OCI-LY7 (cell line): ENCODE results near the gene ZBTB48. TPM values are rescaled to one million over a fixed set of nuclear protein-coding genes. Genes with fewer than 3 reads are reported as not detected.

ENCODE experiments used
- BruUV-seq: library from RNA; stranded (reverse); fragments of 400-500 nt; replicated peaks from 2 replicates; lab custom pipeline; 2021; lab: Mats Ljungman, UMichigan
- CTCF ChIA-PET: fragments of 300-600 bp; sonication (Branson Sonifier 250); formaldehyde crosslinking; loops from one replicate; lab custom pipeline; 2022; ENCODE audit warnings: antibody characterized with exemption; ENCODE audit not compliant: unreplicated experiment; lab: Charles Lee
- POLR2A ChIA-PET: fragments of 300-600 bp; sonication (Branson Sonifier 250); formaldehyde crosslinking; loops from one replicate; lab custom pipeline; 2022; ENCODE audit warnings: antibody characterized with exemption; lab: Charles Lee
- DNase-seq: peaks from one replicate; pipeline ENCODE4 v3.0.0-alpha.2; 2015; ENCODE audit warnings: low spot score
- H2AFZ ChIP-seq: fragments of 200-600 bp; sonication (generic), shearing (Covaris generic); 2 replicates; pipeline ENCODE4 v1.6.1; 2014; ENCODE audit warnings: mild to moderate bottlenecking, antibody characterized with exemption, low read length, moderate library complexity
- H3K27ac ChIP-seq: fragments of 200-600 bp; sonication (generic); 2 replicates; pipeline ENCODE4 v1.5.1; 2014; ENCODE audit warnings: mixed run types, low read depth, mild to moderate bottlenecking, moderate library complexity, low read length, inconsistent platforms; ENCODE audit not compliant: poor library complexity, severe bottlenecking
- H3K36me3 ChIP-seq: fragments of 200-600 bp; sonication (generic); 2 replicates; pipeline ENCODE4 v1.6.1; 2014; ENCODE audit warnings: mild to moderate bottlenecking, antibody characterized with exemption, low read length, moderate library complexity, mixed read lengths; ENCODE audit not compliant: insufficient read depth
- H3K4me1 ChIP-seq: fragments of 200-600 bp; sonication (generic); 2 replicates; pipeline ENCODE4 v1.5.1; 2014; ENCODE audit warnings: mild to moderate bottlenecking, low read length; ENCODE audit not compliant: insufficient read depth, poor library complexity, severe bottlenecking
- H3K4me2 ChIP-seq: fragments of 200-600 bp; sonication (generic); 2 replicates; pipeline ENCODE4 v1.6.1; 2014; ENCODE audit warnings: mild to moderate bottlenecking, low read length
- H3K4me3 ChIP-seq: fragments of 200-600 bp; sonication (generic); 2 replicates; pipeline ENCODE4 v1.5.1; 2014; ENCODE audit warnings: mild to moderate bottlenecking, low read depth, low read length; ENCODE audit not compliant: poor library complexity, severe bottlenecking
- H3K79me2 ChIP-seq: fragments of 200-600 bp; sonication (generic); 2 replicates; pipeline ENCODE4 v1.6.1; 2016; ENCODE audit warnings: low read depth, mild to moderate bottlenecking, low read length, moderate library complexity, mixed read lengths; ENCODE audit not compliant: insufficient read depth
- H3K9me2 ChIP-seq: fragments of 200-600 bp; sonication (generic); 2 replicates; pipeline ENCODE4 v1.6.1; 2016; ENCODE audit warnings: mild to moderate bottlenecking, low read length, mixed read lengths; ENCODE audit not compliant: insufficient read depth
- H3K9me3 ChIP-seq: fragments of 200-600 bp; sonication (generic); 2 replicates; pipeline ENCODE4 v1.6.1; 2014; ENCODE audit warnings: mild to moderate bottlenecking, mixed run types, low read length, mixed read lengths
- H4K20me1 ChIP-seq: fragments of 200-600 bp; sonication (generic); 2 replicates; pipeline ENCODE4 v1.6.1; 2014; ENCODE audit warnings: mild to moderate bottlenecking, antibody characterized with exemption, low read length, moderate library complexity, mixed read lengths; ENCODE audit not compliant: insufficient read depth
- EZH2phosphoT487 ChIP-seq: fragments of 200-600 bp; sonication (generic); IDR thresholded peaks from 2 replicates; pipeline ENCODE4 v1.6.1; 2018; ENCODE audit warnings: low read depth, borderline replicate concordance, mild to moderate bottlenecking, mixed run types, antibody characterized with exemption, low read length, moderate library complexity, mixed read lengths
- intact Hi-C: fragments of 100-400 bp; cut with micrococcal nuclease; formaldehyde crosslinking; loops from one replicate; pipeline ENCODE4 v1.10.0; 2022; ENCODE audit not compliant: unreplicated experiment
- total RNA-seq, 2 experiments: library from RNA; depleted of rRNA in 1 of 2; stranded (reverse); fragments of >200 nt in 1 of 2; shearing (Covaris generic) in 1 of 2; gene quantifications; 2 replicates each; pipeline ENCODE4 v1.2.3, GENCODE V29; 2014 to 2022
- TF ChIP-seq, protein P1 (sequence below): fragments of 200-600 bp; sonication (generic); conservative IDR thresholded peaks from 2 replicates; pipeline ENCODE4 v1.5.1; 2014; ENCODE audit warnings: mild to moderate bottlenecking, antibody characterized with exemption, low read length, moderate library complexity, mixed read lengths

ZBTB48 gene
- total RNA-seq, 2 experiments from 2014 or later: 41.9 to 51.3 TPM

DNA sequence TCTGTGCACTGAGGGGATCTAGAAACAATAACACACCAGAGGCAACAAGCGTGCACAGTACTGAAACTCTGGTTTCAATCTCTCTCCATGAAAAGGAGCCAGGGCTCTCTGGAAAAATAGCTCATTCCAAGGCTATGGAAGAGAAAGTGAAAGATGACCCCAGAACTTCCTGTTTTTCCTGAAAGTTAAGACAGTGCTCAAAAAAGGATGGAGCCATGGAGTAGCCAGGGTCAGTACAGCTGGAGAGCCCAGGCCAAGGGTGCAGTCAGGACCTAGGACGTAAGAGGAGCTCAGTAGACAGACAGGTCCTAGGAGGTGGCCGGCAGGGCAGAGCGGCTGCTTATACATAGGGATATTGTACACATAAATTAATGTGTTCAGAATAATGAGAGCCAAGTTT, 44.6 kb upstream of the ZBTB48 start:
- H4K20me1 ChIP-seq: no peaks in the 10 kb centered on the region
- H3K27ac ChIP-seq: no peak overlapping the region
- ChIA-PET POLR2A (interaction anchor here (0.6 to 0.7 kb wide), 2 partner anchors 10 to 17 kb away, joined by 4 read pairs; no protein-coding TSS in a partner anchor), CTCF (no interaction called here)
- no peaks in the 10 kb centered on the region for H3K9me2 ChIP-seq
- H3K36me3 ChIP-seq: peaks cover 87% of the 10 kb centered on the region
- TF ChIP-seq, protein P1, sequence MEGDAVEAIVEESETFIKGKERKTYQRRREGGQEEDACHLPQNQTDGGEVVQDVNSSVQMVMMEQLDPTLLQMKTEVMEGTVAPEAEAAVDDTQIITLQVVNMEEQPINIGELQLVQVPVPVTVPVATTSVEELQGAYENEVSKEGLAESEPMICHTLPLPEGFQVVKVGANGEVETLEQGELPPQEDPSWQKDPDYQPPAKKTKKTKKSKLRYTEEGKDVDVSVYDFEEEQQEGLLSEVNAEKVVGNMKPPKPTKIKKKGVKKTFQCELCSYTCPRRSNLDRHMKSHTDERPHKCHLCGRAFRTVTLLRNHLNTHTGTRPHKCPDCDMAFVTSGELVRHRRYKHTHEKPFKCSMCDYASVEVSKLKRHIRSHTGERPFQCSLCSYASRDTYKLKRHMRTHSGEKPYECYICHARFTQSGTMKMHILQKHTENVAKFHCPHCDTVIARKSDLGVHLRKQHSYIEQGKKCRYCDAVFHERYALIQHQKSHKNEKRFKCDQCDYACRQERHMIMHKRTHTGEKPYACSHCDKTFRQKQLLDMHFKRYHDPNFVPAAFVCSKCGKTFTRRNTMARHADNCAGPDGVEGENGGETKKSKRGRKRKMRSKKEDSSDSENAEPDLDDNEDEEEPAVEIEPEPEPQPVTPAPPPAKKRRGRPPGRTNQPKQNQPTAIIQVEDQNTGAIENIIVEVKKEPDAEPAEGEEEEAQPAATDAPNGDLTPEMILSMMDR: no peak
- H2AFZ ChIP-seq: no peak overlapping the region
- no peaks in the 10 kb centered on the region for H3K79me2 ChIP-seq
- H3K4me2 ChIP-seq: no peak overlapping the region
- H3K4me1 ChIP-seq: no peaks in the 10 kb centered on the region
- intact Hi-C loops: no loop called here
- no peaks in the 10 kb centered on the region for H3K9me3 ChIP-seq
- no TSS peak for BruUV-seq
- no peak for DNase-seq
- no peak overlapping the region for H3K4me3 ChIP-seq

DNA sequence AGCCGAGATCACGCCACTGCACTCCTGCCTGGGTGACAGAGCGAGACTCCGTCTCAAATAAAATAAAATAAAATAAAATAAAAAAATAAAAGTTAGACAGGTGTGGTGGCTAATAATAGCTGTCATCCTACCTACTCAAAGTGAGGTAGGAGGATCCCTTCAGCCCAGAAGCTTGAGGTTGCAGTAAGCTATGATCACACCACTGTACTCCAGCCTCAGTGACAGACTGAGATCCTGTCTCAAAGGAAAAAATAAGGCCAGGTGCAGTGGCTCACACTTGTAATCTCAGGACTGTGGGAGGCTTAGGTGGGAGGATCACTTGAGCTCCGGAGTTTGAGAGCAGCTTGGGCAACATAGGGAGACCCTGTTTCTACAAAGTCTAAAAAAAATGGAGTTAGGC, 43.5 kb upstream of the ZBTB48 start:
- peaks cover 87% of the 10 kb centered on the region for H3K36me3 ChIP-seq
- intact Hi-C loops: no loop called here

DNA sequence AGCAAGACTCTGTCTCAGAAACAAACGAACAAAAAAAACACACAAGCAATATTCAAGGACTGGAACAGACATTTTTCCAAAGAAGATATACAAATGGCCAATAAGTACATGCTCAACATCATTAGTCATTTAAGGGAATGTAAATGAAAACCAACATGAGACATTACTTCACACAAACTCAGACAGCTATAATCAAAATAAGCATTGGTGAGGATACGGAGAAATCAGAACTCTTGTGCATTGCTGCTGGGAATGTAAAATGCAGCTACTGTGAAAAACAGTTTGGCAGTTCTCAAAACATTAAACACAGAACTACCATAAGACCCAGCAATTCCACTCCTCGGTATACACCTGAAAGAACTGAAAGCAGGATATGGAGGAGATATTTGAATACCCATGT, 40.8 kb upstream of the ZBTB48 start:
- H3K27ac ChIP-seq: no peak overlapping the region
- no TSS peak for BruUV-seq
- POLR2A ChIA-PET: no interaction called here

More for the DNA sequence above, 43.5 kb upstream of the ZBTB48 start:
- Histone ChIP-seq H3K4me3 (no peak overlapping the region), H3K27ac (no peak overlapping the region), H3K4me1 (no peaks in the 10 kb centered on the region), H3K4me2 (no peak overlapping the region), H3K9me2 (no peaks in the 10 kb centered on the region), H3K9me3 (no peaks in the 10 kb centered on the region), H2AFZ (no peak overlapping the region), H4K20me1 (no peaks in the 10 kb centered on the region), H3K79me2 (no peaks in the 10 kb centered on the region)
- POLR2A ChIA-PET: no interaction called here
- no peak for DNase-seq
- no TSS peak for BruUV-seq
- CTCF ChIA-PET: no interaction called here
- TF ChIP-seq, protein P1: no peak
- TF ChIP-seq EZH2phosphoT487: no peak

More for the DNA sequence above, 40.8 kb upstream of the ZBTB48 start:
- no peaks in the 10 kb centered on the region for H3K4me1 ChIP-seq
- no peak overlapping the region for H3K4me2 ChIP-seq
- H3K9me3 ChIP-seq: no peaks in the 10 kb centered on the region
- H3K79me2 ChIP-seq: no peaks in the 10 kb centered on the region
- no peak for DNase-seq
- peaks cover 81% of the 10 kb centered on the region for H3K36me3 ChIP-seq
- no peaks in the 10 kb centered on the region for H3K9me2 ChIP-seq
- H4K20me1 ChIP-seq: no peaks in the 10 kb centered on the region
- TF ChIP-seq, protein P1: no peak
- TF ChIP-seq EZH2phosphoT487: no peak
- intact Hi-C loops: no loop called here
- CTCF ChIA-PET: no interaction called here
- H3K4me3 ChIP-seq: no peak overlapping the region
- no peak overlapping the region for H2AFZ ChIP-seq
